ENCODE data around the gene CA5B. TPM values are rescaled to one million over a fixed set of nuclear protein-coding genes. Genes with fewer than 3 reads are reported as not detected.
A peak's percentile ranks its signal among the peaks of the same experiment; 100 is the strongest.
"Not testable (repeated sequence)": the region's sequence is repeated elsewhere in the genome, so short reads cannot be mapped to it uniquely, and the experiment has no call there.

The CA5B gene
- total RNA-seq, result 10 to 100 TPM; 18.5 to 23.4 TPM

- H3K4me3 Mint-ChIP-seq, result peak within 1 kb of the TSS; percentile 85
- POLR2A ChIA-PET, result interaction anchor here (0.5 to 2.9 kb wide), 10 partner anchors 12 to 981 kb away, joined by 3 to 48 read pairs (median 4); partner anchors contain the start of genes AP1S2, SYAP1 and ZRSR2
- no peaks in the 10 kb centered on the region for H3K9me3 Mint-ChIP-seq
- peaks cover 20% of the 10 kb centered on the region for H3K4me1 Mint-ChIP-seq
- peak; percentile 97 for DNase-seq
- ATAC-seq (ENCODE audit: low read depth), result peak; percentile 89
- peaks cover 10% of the 10 kb centered on the region for H3K36me3 Mint-ChIP-seq
- peak within 1 kb of the TSS; percentile 77 for H3K27ac Mint-ChIP-seq
- no peaks in the 10 kb centered on the region for H3K27me3 Mint-ChIP-seq
These were observed at the start of gene CA5B for GRCh38 chrX:15737959-15738902. Gene CA5B, plus strand, starts transcription at chrX:15738270. Its CDS starts 11,754 bp downstream, at chrX:15750024.

- ATAC-seq (ENCODE audit: low read depth), result no peak
- Mint-ChIP-seq H3K4me1 (peaks cover 9% of the 10 kb centered on the region), H3K36me3 (peaks cover 7% of the 10 kb centered on the region), H3K27ac (peak overlapping the region; percentile 68), H3K9me3 (no peaks in the 10 kb centered on the region), H3K27me3 (no peaks in the 10 kb centered on the region), H3K4me3 (peak overlapping the region; percentile 10)
- DNase-seq, result no peak
- POLR2A ChIA-PET, result no interaction called here
These were observed 43.1 kb upstream of the CA5B start for GRCh38 chrX:15694941-15695451.

GRCh38 chrX:15696516-15696915, 41.6 kb upstream of the CA5B start:
- H3K27ac Mint-ChIP-seq, result no peak overlapping the region
- ATAC-seq (ENCODE audit: low read depth), result no peak

GRCh38 chrX:15702488-15703371, 35.3 kb upstream of the CA5B start:
- Mint-ChIP-seq H3K36me3 (no peaks in the 10 kb centered on the region), H3K27me3 (no peaks in the 10 kb centered on the region), H3K9me3 (no peaks in the 10 kb centered on the region), H3K27ac (no peak overlapping the region), H3K4me3 (no peak overlapping the region), H3K4me1 (no peaks in the 10 kb centered on the region)
- POLR2A ChIA-PET, result no interaction called here
- ATAC-seq (ENCODE audit: low read depth) (no peak), DNase-seq (no peak)

More at GRCh38 chrX:15696516-15696915, 41.6 kb upstream of the CA5B start:
- no peak for DNase-seq
- Mint-ChIP-seq H3K36me3 (peaks cover 4% of the 10 kb centered on the region), H3K9me3 (no peaks in the 10 kb centered on the region), H3K27me3 (no peaks in the 10 kb centered on the region), H3K4me3 (no peak overlapping the region), H3K4me1 (peaks cover 7% of the 10 kb centered on the region)
- POLR2A ChIA-PET, result no interaction called here

- POLR2A ChIA-PET; H3K27ac Mint-ChIP-seq; H3K27me3 Mint-ChIP-seq; H3K4me1 Mint-ChIP-seq; ATAC-seq (ENCODE audit: low read depth); H3K36me3 Mint-ChIP-seq; DNase-seq; H3K9me3 Mint-ChIP-seq; H3K4me3 Mint-ChIP-seq: not testable (repeated sequence)
These were observed 34.3 kb upstream of the CA5B start for GRCh38 chrX:15703809-15704208.

- POLR2A ChIA-PET; H3K4me1 Mint-ChIP-seq; H3K4me3 Mint-ChIP-seq; H3K9me3 Mint-ChIP-seq; DNase-seq; H3K27ac Mint-ChIP-seq; ATAC-seq (ENCODE audit: low read depth); H3K36me3 Mint-ChIP-seq; H3K27me3 Mint-ChIP-seq: not testable (repeated sequence)
These were observed 33.8 kb upstream of the CA5B start for GRCh38 chrX:15704273-15704672.

- no peak for ATAC-seq (ENCODE audit: low read depth)
- Mint-ChIP-seq H3K9me3 (no peaks in the 10 kb centered on the region), H3K4me1 (peaks cover 2% of the 10 kb centered on the region), H3K27me3 (no peaks in the 10 kb centered on the region), H3K27ac (no peak overlapping the region), H3K4me3 (no peak overlapping the region), H3K36me3 (peaks cover 5% of the 10 kb centered on the region)
- POLR2A ChIA-PET, result no interaction called here
- no peak for DNase-seq
These were observed 23.5 kb upstream of the CA5B start for GRCh38 chrX:15714529-15714928.

- Mint-ChIP-seq H3K9me3 (no peaks in the 10 kb centered on the region), H3K4me3 (no peak overlapping the region), H3K4me1 (peaks cover 2% of the 10 kb centered on the region), H3K36me3 (peaks cover 5% of the 10 kb centered on the region), H3K27ac (no peak overlapping the region), H3K27me3 (no peaks in the 10 kb centered on the region)
- DNase-seq (no peak), ATAC-seq (ENCODE audit: low read depth) (no peak)
- POLR2A ChIA-PET, result no interaction called here
These were observed 19.6 kb upstream of the CA5B start for GRCh38 chrX:15718283-15718970.

GRCh38 chrX:15719324-15719968, 18.6 kb upstream of the CA5B start:
- no peak for DNase-seq
- no peaks in the 10 kb centered on the region for H3K27me3 Mint-ChIP-seq
- H3K4me3 Mint-ChIP-seq, result no peak overlapping the region
- H3K36me3 Mint-ChIP-seq, result peaks cover 1% of the 10 kb centered on the region
- POLR2A ChIA-PET, result interaction anchor here (0.6 kb wide), 1 partner anchor 135 kb away, joined by 5 read pairs; the partner anchor contains the start of gene AP1S2
- no peak overlapping the region for H3K27ac Mint-ChIP-seq
- no peak for ATAC-seq (ENCODE audit: low read depth)
- H3K4me1 Mint-ChIP-seq, result peaks cover 2% of the 10 kb centered on the region
- no peaks in the 10 kb centered on the region for H3K9me3 Mint-ChIP-seq

- POLR2A ChIA-PET, result no interaction called here
These were observed 16.2 kb upstream of the CA5B start for GRCh38 chrX:15721911-15722310.

GRCh38 chrX:15723887-15724517, 14.1 kb upstream of the CA5B start:
- POLR2A ChIA-PET, result interaction anchor here (0.7 kb wide), 1 partner anchor 233 kb away, joined by 3 read pairs; no protein-coding TSS in a partner anchor
- ATAC-seq (ENCODE audit: low read depth), result no peak
- Mint-ChIP-seq H3K4me3 (no peak overlapping the region), H3K9me3 (no peaks in the 10 kb centered on the region), H3K4me1 (no peaks in the 10 kb centered on the region), H3K27me3 (no peaks in the 10 kb centered on the region), H3K27ac (no peak overlapping the region), H3K36me3 (peaks cover 3% of the 10 kb centered on the region)
- DNase-seq, result no peak

More at GRCh38 chrX:15721911-15722310, 16.2 kb upstream of the CA5B start:
- H3K4me3 Mint-ChIP-seq, result no peak overlapping the region
- H3K9me3 Mint-ChIP-seq, result no peaks in the 10 kb centered on the region
- no peaks in the 10 kb centered on the region for H3K36me3 Mint-ChIP-seq
- DNase-seq (no peak), ATAC-seq (ENCODE audit: low read depth) (no peak)
- H3K27ac Mint-ChIP-seq, result no peak overlapping the region
- H3K4me1 Mint-ChIP-seq, result peaks cover 2% of the 10 kb centered on the region
- H3K27me3 Mint-ChIP-seq, result no peaks in the 10 kb centered on the region

GRCh38 chrX:15724911-15725310, 13.2 kb upstream of the CA5B start:
- no peak for ATAC-seq (ENCODE audit: low read depth)
- Mint-ChIP-seq H3K27ac (no peak overlapping the region), H3K36me3 (peaks cover 3% of the 10 kb centered on the region), H3K27me3 (no peaks in the 10 kb centered on the region), H3K4me3 (no peak overlapping the region), H3K4me1 (no peaks in the 10 kb centered on the region), H3K9me3 (no peaks in the 10 kb centered on the region)
- DNase-seq, result no peak
- POLR2A ChIA-PET, result no interaction called here
